ENCODE results near the gene FAM184B.
A peak's percentile ranks its signal among the peaks of the same experiment; 100 is the strongest.
"Not testable (repeated sequence)": the region's sequence is repeated elsewhere in the genome, so short reads cannot be mapped to it uniquely, and the experiment has no call there.

FAM184B gene

GRCh38 chr4:17680559-17681280, 100.7 kb downstream of the FAM184B start:
- no peak for DNase-seq

- DNase-seq: no peak
These were observed 111.0 kb downstream of the FAM184B start for GRCh38 chr4:17670423-17670822.

- DNase-seq: no peak
These were observed 113.7 kb downstream of the FAM184B start for GRCh38 chr4:17667653-17668201.

- no peak for DNase-seq
These were observed 114.2 kb downstream of the FAM184B start for GRCh38 chr4:17667253-17667652.

GRCh38 chr4:17665852-17666251, 115.6 kb downstream of the FAM184B start:
- DNase-seq: no peak

GRCh38 chr4:17665346-17665745, 116.1 kb downstream of the FAM184B start:
- DNase-seq: peak; percentile 9

GRCh38 chr4:17664755-17665154, 116.7 kb downstream of the FAM184B start:
- DNase-seq: peak; percentile 61

GRCh38 chr4:17662694-17663093, 118.7 kb downstream of the FAM184B start:
- peak; percentile 69 for DNase-seq

- not testable (repeated sequence) for DNase-seq
These were observed 122.2 kb downstream of the FAM184B start for GRCh38 chr4:17659196-17659595.

GRCh38 chr4:17657849-17658248, 123.6 kb downstream of the FAM184B start:
- no peak for DNase-seq

- DNase-seq: no peak
These were observed 124.3 kb downstream of the FAM184B start for GRCh38 chr4:17657090-17657489.

DNA sequence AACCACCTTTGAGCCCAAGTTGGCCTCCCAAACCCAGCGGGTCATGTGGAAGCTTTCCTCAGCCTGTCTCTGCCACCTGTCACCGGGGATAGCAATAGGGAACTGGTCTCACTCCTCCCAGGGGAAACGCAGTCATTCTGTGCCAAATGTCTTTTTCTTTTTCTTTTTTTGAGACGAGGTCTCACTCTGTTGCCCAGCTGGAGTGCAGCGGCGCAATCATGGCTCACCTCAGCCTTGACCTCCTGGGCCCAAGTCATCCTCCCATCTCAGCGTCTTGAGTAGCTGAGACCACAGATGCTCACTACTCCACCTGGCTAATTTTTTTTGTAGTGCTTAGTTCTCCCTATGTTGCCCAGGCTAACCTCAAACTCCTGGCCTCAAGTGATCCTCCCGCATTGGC, 126.7 kb downstream of the FAM184B start:
- no peak for DNase-seq

- DNase-seq: no peak
These were observed 131.0 kb downstream of the FAM184B start for GRCh38 chr4:17650406-17650805.

DNA sequence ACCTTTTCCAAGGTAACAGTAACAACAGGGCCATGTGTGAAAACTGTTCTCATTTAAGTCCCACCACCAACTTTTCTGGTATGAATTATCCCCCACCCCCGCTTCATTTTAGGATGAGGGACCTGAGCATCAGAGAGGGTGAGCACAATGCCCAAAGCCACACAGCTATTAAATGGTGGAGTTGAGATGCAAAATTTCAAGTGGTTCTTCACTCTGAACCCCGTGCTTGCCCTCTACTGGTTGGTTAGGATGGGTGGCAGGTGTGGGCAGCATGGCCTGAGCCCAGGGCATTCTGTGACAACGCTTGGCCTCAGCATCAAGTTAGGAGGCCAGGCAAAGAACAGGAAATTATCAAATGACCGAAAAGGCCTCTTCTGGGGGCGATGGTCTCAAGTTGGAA, 133.5 kb downstream of the FAM184B start:
- no peak for DNase-seq

DNA sequence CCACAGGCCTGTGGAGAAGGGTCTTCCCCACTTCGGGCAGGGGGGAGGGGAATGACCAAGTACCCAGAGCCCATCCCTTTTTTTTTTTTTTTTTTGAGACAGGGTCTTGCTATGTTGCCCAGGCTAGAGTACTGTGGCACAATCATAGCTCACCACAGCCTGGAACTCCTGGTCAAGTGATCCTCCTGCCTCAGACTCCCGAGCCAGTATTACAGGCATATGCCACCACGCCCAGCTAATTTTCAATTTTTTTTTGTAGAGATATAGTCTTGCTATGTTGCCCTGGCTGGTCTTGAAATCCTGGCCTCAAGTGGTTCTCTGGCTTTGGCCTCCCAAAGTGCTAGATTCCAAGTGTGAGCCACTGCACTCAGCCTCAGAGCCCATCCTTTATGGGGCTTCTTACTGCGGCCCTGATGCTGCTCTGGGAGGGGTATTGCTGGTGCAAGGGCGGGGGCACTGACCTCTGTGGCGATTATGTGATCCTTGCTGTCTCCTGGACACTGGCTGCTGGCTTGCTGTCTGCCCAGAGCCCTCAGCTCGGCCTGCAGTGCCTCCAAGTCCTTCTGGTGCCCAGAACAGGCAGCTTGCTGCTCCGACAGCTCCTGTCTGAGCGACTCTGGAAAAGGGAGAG, 134.1 kb downstream of the FAM184B start:
- DNase-seq: no peak

- no peak for DNase-seq
These were observed 134.7 kb downstream of the FAM184B start for GRCh38 chr4:17646693-17647092.

DNA sequence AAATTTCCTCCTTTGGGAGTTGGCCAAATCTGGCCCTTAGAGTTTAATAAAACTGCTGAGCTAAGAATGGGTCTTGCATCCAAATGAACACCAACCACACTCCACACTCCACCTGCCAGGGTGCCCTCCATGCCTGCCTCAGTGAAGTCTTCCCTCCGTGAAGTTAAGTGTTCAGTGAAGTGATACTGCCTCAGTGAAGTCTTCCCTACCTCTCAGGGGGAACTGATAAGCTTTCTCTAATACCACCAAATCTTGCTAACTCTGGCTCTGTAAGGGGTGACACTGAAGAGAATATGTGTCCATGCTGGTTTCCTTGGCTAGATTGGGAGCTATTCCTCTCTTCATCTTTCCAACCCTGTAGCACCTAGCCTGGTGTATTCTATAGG, 139.0 kb downstream of the FAM184B start:
- DNase-seq: no peak

- no peak for DNase-seq
These were observed 142.3 kb downstream of the FAM184B start for GRCh38 chr4:17639136-17639535.

DNA sequence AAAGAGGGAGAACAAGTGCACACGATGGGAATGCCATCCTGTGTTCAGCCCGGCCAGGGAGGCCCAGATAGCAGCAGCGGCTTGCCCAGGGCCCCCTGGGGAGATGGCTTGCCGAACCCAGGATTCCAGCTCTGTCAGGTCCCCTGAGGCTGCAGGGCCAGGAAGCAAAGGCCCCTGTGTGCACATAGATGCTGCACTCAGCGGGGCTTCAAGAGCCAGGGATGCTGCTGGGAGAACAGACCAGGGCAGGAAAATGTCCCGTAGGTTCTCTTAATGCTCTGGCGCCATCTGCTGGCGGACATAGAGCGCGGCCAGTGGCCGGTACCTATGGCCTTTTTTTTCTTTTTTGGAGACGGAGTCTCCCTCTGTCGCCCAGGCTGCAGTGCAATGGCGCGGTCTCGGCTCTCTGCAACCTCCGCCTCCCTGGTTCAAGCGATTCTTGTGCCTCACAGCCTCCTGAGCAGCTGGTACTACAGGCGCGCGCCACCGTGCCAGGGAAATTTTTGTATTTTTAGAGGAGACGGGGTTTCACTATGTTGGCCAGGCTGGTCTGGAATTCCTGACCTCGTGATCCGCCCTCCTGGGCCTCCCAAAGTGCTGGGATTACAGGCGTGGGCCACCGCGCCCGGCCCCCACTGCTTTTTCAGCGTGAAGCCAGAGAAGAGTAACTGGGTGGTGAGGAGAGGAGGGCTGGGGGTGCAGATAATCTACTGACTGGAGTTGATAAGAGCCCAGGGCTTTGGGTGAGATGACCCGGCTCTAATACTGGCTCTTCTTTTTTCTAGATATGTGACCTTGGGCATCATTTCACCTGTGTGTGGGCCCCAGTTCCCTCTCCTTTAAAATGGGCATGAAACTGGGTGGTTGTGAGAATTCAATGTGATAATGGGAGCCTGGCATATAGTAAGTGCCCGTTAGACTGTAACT, 144.5 kb downstream of the FAM184B start:
- DNase-seq: peak; percentile 81

- DNase-seq: no peak
These were observed 145.1 kb downstream of the FAM184B start for GRCh38 chr4:17636341-17636695.

DNA sequence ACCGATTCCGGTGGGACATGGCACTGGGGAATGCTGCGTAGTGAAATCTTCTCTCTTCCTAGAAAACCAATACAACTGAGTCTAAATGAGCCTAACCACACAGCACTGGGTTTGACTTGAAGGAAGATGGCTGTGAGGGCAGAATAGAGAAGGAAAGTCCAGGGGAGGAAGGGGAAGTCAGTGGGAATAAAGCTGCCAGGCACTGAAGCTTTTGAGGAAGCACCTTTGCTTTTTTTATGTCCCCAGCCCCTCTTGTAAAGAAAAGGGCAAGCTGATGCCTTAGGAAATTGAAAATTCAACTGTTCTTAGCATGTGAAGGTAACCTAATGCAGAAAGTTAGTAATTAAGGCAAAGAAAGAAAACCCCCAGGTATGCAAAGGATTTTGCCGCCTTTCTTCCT, 146.4 kb downstream of the FAM184B start:
- no peak for DNase-seq

GRCh38 chr4:17633600-17633999, 147.8 kb downstream of the FAM184B start:
- no peak for DNase-seq

DNA sequence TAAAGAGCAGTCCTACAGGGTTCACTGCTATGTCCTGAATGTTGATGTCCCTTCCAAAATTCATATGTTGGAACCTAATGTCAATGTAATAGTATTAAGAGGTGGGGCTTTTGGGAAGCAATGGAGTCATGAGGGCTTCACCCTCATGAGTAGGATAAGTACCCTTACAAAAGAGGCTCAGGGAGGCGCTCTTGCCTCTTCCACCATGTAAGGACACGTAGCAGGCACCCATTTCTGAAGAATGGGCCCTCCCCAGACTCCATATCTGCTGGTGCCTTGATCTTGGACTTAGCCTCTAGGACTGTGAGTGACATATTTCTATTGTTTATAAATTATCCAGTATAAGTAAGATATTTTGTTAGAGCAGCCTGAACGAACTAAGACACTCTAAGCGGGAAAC, 151.2 kb downstream of the FAM184B start:
- no peak for DNase-seq

Data from suppressor macrophage treated with lipopolysaccharide for 4 hours (primary cell).